Measurements from ENCODE around the gene SRRM1. TPM values are rescaled to one million over a fixed set of nuclear protein-coding genes. Genes with fewer than 3 reads are reported as not detected.

Gene SRRM1
- total RNA-seq, 2 experiments from 2014 or later = 172 to 183 TPM

DNA sequence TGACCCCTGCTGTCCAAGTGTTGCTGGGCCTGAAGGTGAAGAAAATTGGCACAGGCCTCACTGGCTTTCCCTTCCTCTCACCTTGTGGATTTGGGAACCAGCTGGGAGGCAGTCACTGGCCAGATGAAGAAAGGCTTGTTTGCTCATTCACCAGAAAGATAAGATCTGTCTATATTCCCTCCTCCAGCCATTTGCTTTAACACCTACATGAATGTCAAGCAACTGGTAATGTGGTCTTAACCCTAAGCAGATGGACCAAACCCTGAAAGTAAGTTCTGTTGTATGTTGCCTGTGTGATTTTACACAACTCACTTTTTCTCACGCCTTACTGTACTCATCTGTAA is 10.3 kb upstream of the SRRM1 start:
- POLR2A ChIA-PET = no interaction called here
- no peaks in the 10 kb centered on the region for H3K9me3 Mint-ChIP-seq

DNA sequence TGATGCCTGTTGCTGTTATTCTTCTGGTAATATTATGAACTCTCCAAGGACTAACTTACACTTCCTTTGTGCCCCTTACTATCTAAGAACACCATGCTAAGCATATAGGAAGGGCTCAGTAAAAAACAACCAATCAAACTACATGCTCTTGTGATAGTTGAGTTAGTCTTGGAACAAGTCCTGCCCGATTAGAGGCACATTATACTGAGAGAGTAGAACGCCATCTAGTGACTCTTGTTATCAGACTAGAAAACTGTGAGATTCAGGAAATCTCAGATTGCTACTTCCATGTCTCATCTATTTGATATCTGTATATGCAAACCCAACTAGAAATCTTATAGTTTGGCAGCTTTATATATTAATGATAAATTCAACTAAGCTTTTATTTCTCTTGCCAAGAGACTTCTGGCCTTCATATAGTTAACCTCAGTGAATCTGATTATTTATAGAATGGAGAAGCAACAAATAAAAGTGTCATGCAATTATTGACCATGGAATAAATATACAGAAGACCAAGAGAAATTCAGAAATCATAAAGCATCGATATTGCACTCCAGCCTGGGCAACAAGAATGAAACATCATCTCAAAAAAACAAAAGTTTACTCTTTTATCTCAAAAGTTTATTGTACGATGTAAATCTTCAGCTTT is 7.8 kb upstream of the SRRM1 start:
- DNase-seq = no peak
- POLR2A ChIA-PET = no interaction called here

More for the DNA sequence above, 10.3 kb upstream of the SRRM1 start:
- Mint-ChIP-seq H3K36me3 (ENCODE audit: low read depth) (no peaks in the 10 kb centered on the region), H3K4me1 (peaks cover 2% of the 10 kb centered on the region), H3K27ac (no peak overlapping the region), H3K27me3 (peaks cover 18% of the 10 kb centered on the region), H3K4me3 (no peak overlapping the region)
- no peak for DNase-seq
- CTCF ChIA-PET = interaction anchor here (0.6 to 2.1 kb wide), 2 partner anchors 241 to 433 kb away, joined by 3 to 10 read pairs; no protein-coding TSS in a partner anchor

DNA sequence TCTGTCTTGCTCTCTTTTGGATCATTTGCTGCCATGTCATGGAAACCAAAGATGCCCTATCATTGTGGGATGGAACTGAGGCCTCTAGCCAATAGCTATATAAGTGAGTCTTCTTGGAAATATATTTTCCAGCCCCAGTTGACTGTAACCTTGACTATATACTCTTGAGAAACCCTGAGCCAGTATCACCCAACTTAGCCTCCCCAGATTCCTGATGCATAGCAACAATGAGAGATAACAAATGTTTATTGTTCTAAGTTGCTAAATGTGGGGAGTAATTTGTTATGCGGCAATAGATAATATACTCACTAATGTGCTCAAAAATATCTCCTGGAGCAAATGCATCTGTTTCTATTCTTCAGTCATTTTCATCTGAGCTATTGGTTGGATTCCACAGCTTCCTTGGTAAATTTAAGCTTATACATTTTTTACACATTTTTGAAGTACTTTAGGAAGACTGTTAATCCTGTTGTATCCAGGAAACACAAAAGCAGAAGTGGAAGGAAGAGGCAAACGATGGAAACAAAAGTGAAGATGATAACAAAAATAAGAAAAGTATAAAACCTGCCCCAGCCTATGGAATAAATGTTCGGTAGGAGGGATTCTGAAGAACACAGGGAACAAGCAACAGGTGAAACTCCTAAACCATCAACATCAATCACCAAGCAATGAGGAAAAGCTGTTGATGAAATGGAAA is 6.3 kb upstream of the SRRM1 start:
- Mint-ChIP-seq H3K4me3 (no peak overlapping the region), H3K9me3 (no peaks in the 10 kb centered on the region), H3K4me1 (peaks cover 17% of the 10 kb centered on the region), H3K27me3 (peaks cover 10% of the 10 kb centered on the region), H3K27ac (no peak overlapping the region), H3K36me3 (ENCODE audit: low read depth) (no peaks in the 10 kb centered on the region)
- no peak for DNase-seq
- POLR2A ChIA-PET = no interaction called here
- CTCF ChIA-PET = interaction anchor here (0.7 to 3.5 kb wide), 6 partner anchors 50 to 438 kb away, joined by 3 to 18 read pairs (median 7); partner anchors contain the start of genes NIPAL3 and STPG1

More for the DNA sequence above, 7.8 kb upstream of the SRRM1 start:
- CTCF ChIA-PET = interaction anchor here (0.7 to 3.5 kb wide), 13 partner anchors 90 to 485 kb away, joined by 3 to 18 read pairs (median 4); partner anchors contain the start of gene NIPAL3
- no peaks in the 10 kb centered on the region for H3K9me3 Mint-ChIP-seq
- no peaks in the 10 kb centered on the region for H3K36me3 Mint-ChIP-seq (ENCODE audit: low read depth)
- no peak overlapping the region for H3K27ac Mint-ChIP-seq
- peaks cover 10% of the 10 kb centered on the region for H3K27me3 Mint-ChIP-seq
- H3K4me3 Mint-ChIP-seq = no peak overlapping the region
- peaks cover 9% of the 10 kb centered on the region for H3K4me1 Mint-ChIP-seq

DNA sequence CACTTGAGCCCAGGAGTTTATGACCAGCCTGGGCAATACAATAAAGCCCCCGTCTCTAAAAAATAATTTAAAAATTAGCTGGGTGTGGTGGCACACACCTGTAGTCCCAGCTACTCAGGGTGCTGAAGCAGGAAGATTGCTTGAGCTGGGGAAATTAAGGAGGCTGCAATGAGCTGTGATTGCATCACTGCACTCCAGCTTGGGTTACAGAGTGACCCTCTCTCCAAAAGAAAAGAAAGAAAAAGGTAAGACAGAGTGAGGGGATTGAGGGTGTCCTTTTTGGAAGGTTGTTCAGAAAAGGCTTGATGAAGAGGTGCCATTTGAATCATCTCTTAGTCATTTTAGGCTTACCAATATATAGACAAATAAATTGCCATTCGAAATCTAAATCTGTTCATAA is 4.0 kb upstream of the SRRM1 start:
- Mint-ChIP-seq H3K27me3 (peaks cover 10% of the 10 kb centered on the region), H3K9me3 (no peaks in the 10 kb centered on the region), H3K4me1 (peaks cover 18% of the 10 kb centered on the region), H3K4me3 (no peak overlapping the region), H3K36me3 (ENCODE audit: low read depth) (peaks cover 3% of the 10 kb centered on the region), H3K27ac (no peak overlapping the region)
- DNase-seq = no peak
- ChIA-PET POLR2A (no interaction called here), CTCF (interaction anchor here (0.6 to 1.8 kb wide), 9 partner anchors 27 to 1366 kb away, joined by 3 to 6 read pairs (median 3); no protein-coding TSS in a partner anchor)

DNA sequence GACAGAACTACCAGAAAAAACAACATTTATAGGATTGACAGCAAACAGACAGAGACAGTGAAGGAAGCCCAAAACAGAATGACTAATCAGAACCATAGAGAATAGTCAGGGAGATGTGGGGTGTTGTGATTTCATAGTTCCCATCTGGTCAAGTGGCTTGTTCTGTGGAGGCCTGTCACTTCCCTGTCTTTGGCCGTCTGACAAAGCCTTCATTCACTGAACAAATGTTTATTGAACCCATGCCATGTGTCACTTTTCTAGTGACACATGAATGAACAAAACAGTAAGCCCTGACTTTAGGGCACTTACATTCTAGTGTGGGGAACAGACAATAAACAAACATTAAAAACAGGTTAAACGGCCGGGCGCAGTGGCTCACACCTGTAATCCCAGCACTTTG is 3.2 kb upstream of the SRRM1 start:
- CTCF ChIA-PET = interaction anchor here (0.9 to 1.2 kb wide), 3 partner anchors 52 to 247 kb away, joined by 3 to 4 read pairs (median 4); no protein-coding TSS in a partner anchor
- peaks cover 10% of the 10 kb centered on the region for H3K27me3 Mint-ChIP-seq
- peaks cover 26% of the 10 kb centered on the region for H3K4me1 Mint-ChIP-seq
- H3K27ac Mint-ChIP-seq = peak overlapping the region; percentile 16
- H3K9me3 Mint-ChIP-seq = no peaks in the 10 kb centered on the region
- H3K36me3 Mint-ChIP-seq (ENCODE audit: low read depth) = peaks cover 11% of the 10 kb centered on the region
- DNase-seq = no peak
- no peak overlapping the region for H3K4me3 Mint-ChIP-seq
- POLR2A ChIA-PET = no interaction called here

DNA sequence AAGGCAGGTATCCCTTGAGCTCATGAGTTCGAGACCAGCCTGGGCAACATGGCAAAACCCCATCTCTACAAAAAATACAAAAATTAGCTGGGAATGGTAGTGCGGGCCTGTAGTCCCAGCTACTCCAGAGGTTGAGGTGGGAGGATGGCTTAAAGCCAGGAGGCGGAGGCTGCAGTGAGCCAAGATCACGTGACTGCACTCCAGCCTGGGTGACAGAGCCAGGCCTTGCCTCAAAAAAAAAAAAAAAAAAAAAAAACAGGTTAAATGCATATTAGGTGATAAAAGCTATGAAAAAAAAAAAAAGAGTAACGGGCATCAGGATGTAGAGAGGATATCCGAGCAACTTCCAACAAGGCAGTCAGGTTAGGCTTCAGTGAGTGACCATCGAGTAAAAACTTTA is 2.8 kb upstream of the SRRM1 start:
- no peaks in the 10 kb centered on the region for H3K9me3 Mint-ChIP-seq
- peaks cover 15% of the 10 kb centered on the region for H3K36me3 Mint-ChIP-seq (ENCODE audit: low read depth)
- peak overlapping the region; percentile 88 for H3K4me3 Mint-ChIP-seq
- no peak overlapping the region for H3K27ac Mint-ChIP-seq
- ChIA-PET CTCF (interaction anchor here (0.9 to 2.9 kb wide), 4 partner anchors 53 to 247 kb away, joined by 3 to 17 read pairs (median 4); partner anchors contain the start of gene NIPAL3), POLR2A (no interaction called here)
- peaks cover 8% of the 10 kb centered on the region for H3K27me3 Mint-ChIP-seq
- peaks cover 28% of the 10 kb centered on the region for H3K4me1 Mint-ChIP-seq
- DNase-seq = no peak

DNA sequence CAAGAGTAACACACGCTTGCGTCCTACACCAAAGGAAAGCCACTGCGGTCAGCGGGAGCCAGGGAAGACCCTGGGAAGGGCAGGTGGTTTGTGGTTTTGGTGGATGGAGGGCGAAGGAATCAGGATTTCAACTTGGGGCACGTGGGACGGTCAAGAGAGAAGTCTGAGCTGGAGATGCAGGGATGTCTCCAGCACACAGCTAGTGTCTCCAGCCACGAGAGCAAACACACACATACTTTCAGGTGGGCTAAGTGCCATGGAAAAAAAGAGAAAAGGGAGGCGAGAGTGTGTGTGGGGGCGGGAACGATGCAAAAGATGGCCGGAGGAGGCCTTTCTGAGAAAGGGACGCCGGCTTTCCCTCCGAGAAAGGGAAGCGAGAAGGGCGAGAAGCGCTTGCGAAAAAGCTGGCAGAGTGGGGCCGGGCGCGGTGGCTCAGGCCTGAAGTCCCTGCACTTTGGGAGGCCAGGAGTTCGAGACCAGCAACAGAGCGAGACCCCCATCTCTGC is 1.4 kb upstream of the SRRM1 start:
- DNase-seq = peak; percentile 42
- Mint-ChIP-seq H3K27me3 (peaks cover 4% of the 10 kb centered on the region), H3K36me3 (ENCODE audit: low read depth) (peaks cover 26% of the 10 kb centered on the region), H3K4me1 (peaks cover 40% of the 10 kb centered on the region), H3K27ac (peak overlapping the region; percentile 96), H3K9me3 (no peaks in the 10 kb centered on the region), H3K4me3 (peak overlapping the region; percentile 88)
- ChIA-PET POLR2A (interaction anchor here (0.8 to 3.6 kb wide), 18 partner anchors 18 to 662 kb away, joined by 3 to 21 read pairs (median 4); partner anchors contain the start of genes CLIC4, NIPAL3, RCAN3 and SRSF10), CTCF (interaction anchor here (0.9 to 2.9 kb wide), 9 partner anchors 46 to 591 kb away, joined by 3 to 17 read pairs (median 4); partner anchors contain the start of genes NIPAL3 and SYF2)

DNA sequence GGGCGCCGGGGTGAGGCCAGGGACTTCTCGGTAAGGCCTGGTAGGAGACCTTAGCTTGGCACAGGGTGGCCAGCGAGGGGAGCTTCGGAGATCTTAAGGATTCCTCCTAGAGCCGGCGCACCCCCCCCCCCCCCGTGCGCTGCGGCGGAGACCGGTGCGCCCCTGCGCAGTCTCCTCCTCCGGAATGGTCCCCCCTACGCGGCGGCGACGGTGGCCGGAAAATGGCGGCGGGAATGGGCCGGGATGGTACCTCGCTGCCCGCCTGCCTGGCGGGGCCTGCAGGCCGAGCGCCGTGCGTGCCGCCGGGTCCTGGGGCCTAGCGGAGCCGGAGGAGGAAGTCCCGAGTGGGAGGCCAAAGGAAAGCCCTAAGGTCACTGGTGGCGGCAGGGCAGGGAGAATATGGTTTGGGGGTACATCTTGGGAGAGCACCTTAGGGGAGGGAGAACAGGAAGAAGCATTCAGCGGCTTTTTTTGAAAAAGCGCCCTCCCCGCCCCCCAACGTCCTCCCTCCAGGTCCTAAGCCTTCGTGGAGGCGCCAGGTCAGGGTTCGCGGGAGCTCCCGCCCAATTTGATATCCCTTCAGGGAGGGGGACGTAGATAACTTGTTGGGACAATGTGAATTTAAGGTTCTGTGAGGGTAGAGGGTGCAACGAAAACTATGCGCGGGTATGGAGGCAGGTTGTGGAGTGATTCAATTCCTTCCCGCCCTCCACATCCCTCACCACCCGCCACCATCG is 429 bp downstream of the SRRM1 start:
- peak overlapping the region; percentile 74 for H3K27ac Mint-ChIP-seq
- H3K4me1 Mint-ChIP-seq = peaks cover 53% of the 10 kb centered on the region
- peak; percentile 41 for DNase-seq
- peak overlapping the region; percentile 88 for H3K4me3 Mint-ChIP-seq
- H3K27me3 Mint-ChIP-seq = no peaks in the 10 kb centered on the region
- ChIA-PET CTCF (interaction anchor here (0.6 to 1.6 kb wide), 2 partner anchors 117 to 259 kb away, joined by 3 to 4 read pairs; no protein-coding TSS in a partner anchor), POLR2A (interaction anchor here (0.9 to 3.6 kb wide), 14 partner anchors 10 to 951 kb away, joined by 3 to 21 read pairs (median 4); partner anchors contain the start of genes CLIC4, RCAN3 and SYF2)
- peaks cover 45% of the 10 kb centered on the region for H3K36me3 Mint-ChIP-seq (ENCODE audit: low read depth)
- H3K9me3 Mint-ChIP-seq = no peaks in the 10 kb centered on the region

DNA sequence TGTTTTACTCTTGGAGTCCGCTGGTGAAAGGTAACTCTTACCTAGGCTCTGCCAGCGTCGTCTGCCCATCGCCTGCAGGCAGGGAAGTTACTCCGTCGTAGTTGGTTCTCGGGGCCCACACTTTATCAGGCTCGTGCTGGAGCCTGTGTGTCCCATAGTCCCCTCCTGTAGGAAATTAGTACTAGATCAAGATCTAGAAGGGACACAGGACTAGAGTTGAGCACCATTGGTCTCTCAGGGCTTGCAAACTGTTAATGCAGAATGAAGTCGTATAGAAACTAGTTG is 940 bp downstream of the SRRM1 start:
- CTCF ChIA-PET = no interaction called here
- H3K36me3 Mint-ChIP-seq (ENCODE audit: low read depth) = peaks cover 50% of the 10 kb centered on the region
- no peaks in the 10 kb centered on the region for H3K27me3 Mint-ChIP-seq

DNA sequence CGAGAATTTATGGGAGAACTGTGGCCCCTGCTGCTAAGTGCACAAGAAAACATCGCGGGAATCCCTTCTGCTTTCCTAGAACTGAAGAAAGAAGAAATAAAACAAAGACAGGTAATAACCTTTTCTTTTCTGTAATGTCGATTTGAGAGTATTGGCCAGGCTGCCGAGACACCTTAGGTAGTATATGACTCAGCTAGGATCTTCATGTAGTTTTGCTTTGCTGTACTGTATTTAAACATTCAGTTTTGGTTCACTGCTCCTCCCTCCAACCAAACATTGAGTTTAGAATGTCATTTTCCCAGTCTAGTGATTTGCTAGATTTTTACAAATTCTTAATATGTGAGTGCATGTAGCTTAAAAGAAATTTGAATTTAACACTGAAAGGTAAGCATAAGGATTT is 5.8 kb downstream of the SRRM1 start:
- peaks cover 59% of the 10 kb centered on the region for H3K4me1 Mint-ChIP-seq

More for the DNA sequence above, 940 bp downstream of the SRRM1 start:
- Mint-ChIP-seq H3K27ac (peak overlapping the region; percentile 69), H3K4me3 (peak overlapping the region; percentile 88), H3K4me1 (peaks cover 58% of the 10 kb centered on the region), H3K9me3 (no peaks in the 10 kb centered on the region)
- POLR2A ChIA-PET = interaction anchor here (1.0 to 3.6 kb wide), 5 partner anchors 10 to 588 kb away, joined by 3 to 21 read pairs (median 8); partner anchors contain the start of genes CLIC4, RCAN3 and SYF2
- no peak for DNase-seq

DNA sequence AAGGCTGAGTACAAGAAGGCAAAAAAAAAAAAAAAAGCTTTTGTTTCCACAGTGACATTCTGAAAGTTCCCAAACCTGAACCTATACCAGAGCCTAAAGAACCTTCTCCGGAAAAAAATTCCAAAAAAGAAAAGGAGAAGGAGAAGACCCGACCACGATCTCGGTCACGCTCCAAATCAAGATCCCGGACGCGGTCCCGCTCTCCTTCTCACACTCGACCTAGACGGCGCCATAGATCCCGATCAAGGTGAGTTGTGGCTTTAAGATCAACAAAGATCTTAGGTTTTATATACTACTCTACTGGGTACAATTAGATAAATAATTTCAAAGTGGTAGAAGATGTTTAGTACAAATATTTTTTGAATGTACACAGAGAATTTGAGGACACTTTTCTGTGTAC is 9.3 kb downstream of the SRRM1 start:
- no peak overlapping the region for H3K4me3 Mint-ChIP-seq
- no peak for DNase-seq
- H3K36me3 Mint-ChIP-seq (ENCODE audit: low read depth) = peaks cover 90% of the 10 kb centered on the region
- peaks cover 39% of the 10 kb centered on the region for H3K4me1 Mint-ChIP-seq
- H3K9me3 Mint-ChIP-seq = no peaks in the 10 kb centered on the region
- ChIA-PET POLR2A (no interaction called here), CTCF (interaction anchor here (1.0 kb wide), 1 partner anchor 184 kb away, joined by 6 read pairs; no protein-coding TSS in a partner anchor)
- H3K27me3 Mint-ChIP-seq = no peaks in the 10 kb centered on the region
- no peak overlapping the region for H3K27ac Mint-ChIP-seq

More for the DNA sequence above, 5.8 kb downstream of the SRRM1 start:
- Mint-ChIP-seq H3K36me3 (ENCODE audit: low read depth) (peaks cover 90% of the 10 kb centered on the region), H3K27ac (peak overlapping the region; percentile 52), H3K9me3 (no peaks in the 10 kb centered on the region), H3K27me3 (no peaks in the 10 kb centered on the region), H3K4me3 (no peak overlapping the region)
- POLR2A ChIA-PET = interaction anchor here (1.6 kb wide), 1 partner anchor 25 kb away, joined by 4 read pairs; no protein-coding TSS in a partner anchor
- CTCF ChIA-PET = interaction anchor here (0.8 to 1.0 kb wide), 2 partner anchors 37 to 183 kb away, joined by 3 read pairs; no protein-coding TSS in a partner anchor
- DNase-seq = no peak

DNA sequence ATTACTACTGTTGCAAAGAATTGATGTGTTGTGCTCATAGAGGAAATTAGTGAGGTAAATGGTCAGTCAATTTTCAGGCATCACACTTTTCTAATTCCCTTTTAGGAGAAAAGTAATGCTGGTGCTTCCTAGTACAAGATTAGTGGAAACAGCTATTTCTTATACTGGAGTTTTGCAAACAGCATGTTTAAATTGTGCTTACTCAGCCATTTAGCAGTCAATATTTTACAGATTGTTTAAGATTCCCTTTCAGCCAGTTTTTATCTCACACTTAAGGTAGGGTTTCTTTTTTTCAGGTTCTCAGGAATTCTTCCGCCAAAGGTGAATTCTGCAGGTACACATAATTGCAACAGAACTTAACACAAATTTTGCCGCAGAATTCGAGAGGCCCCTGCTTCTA is 10.9 kb downstream of the SRRM1 start:
- Mint-ChIP-seq H3K27ac (no peak overlapping the region), H3K27me3 (no peaks in the 10 kb centered on the region), H3K4me1 (peaks cover 34% of the 10 kb centered on the region), H3K36me3 (ENCODE audit: low read depth) (peaks cover 83% of the 10 kb centered on the region), H3K9me3 (no peaks in the 10 kb centered on the region), H3K4me3 (no peak overlapping the region)
- DNase-seq = no peak
- ChIA-PET POLR2A (interaction anchor here (0.9 to 1.4 kb wide), 2 partner anchors 10 to 17 kb away, joined by 3 to 4 read pairs; partner anchors contain the start of gene SRRM1), CTCF (interaction anchor here (0.9 to 1.1 kb wide), 2 partner anchors 11 to 177 kb away, joined by 3 to 4 read pairs; no protein-coding TSS in a partner anchor)
